ENCODE data around the gene ATF6B. TPM values are rescaled to one million over a fixed set of nuclear protein-coding genes. Genes with fewer than 3 reads are reported as not detected.

Gene ATF6B
- total and polyA plus RNA-seq, 2 of the 8 experiments (the other 6 are each of a cell fraction or from before 2014, with no cell fraction given) = 38.1 to 42.2 TPM

GRCh38 chr6:32176476-32177182 lies 48.6 kb upstream of the ATF6B start:
- H3K4me1 ChIP-seq (replicated peaks in 1 of 4; ENCODE audit: control insufficient read depth in 3 of 4, insufficient read depth in 4 of 4, low read length in 3 of 4) = peaks cover 5 to 21% (median 9%) of the 10 kb centered on the region in 4 experiments; a peak in 6 of 7 replicates
- H2AFZ ChIP-seq (ENCODE audit: low read length) = no peak overlapping the region
- ChIA-PET POLR2A (ENCODE audit: partially characterized antibody) (interaction anchor here (0.6 to 7.9 kb wide), 18 partner anchors 9 to 795 kb away, joined by 3 to 194 read pairs (median 6); partner anchors contain the start of genes ATF6B, EGFL8, FKBPL and GPSM3), CTCF (ENCODE audit: partially characterized antibody) (interaction anchor here (0.8 to 2.4 kb wide), 5 partner anchors 10 to 78 kb away, joined by 3 to 10 read pairs (median 3); no protein-coding TSS in a partner anchor)
- peak overlapping the region; percentile 97 for H3K18ac ChIP-seq (ENCODE audit: extremely low read depth, low read length)
- peaks cover 26% of the 10 kb centered on the region for H3K23me2 ChIP-seq (ENCODE audit: low read depth, low read length)
- peak overlapping the region; percentile 38; the same call in 1 of the 2 replicates for H2BK20ac ChIP-seq (ENCODE audit: low read length)
- H4K5ac ChIP-seq (ENCODE audit: insufficient read length, low read depth, low read length) = peak overlapping the region; percentile 79
- peaks cover 13 to 48% of the 10 kb centered on the region in 2 experiments for H3K79me2 ChIP-seq (ENCODE audit: control insufficient read depth in 1 of 2, insufficient read depth in 2 of 2, low read length in 2 of 2)
- peak overlapping the region; percentile 99 to 100 for H3K4me2 ChIP-seq (ENCODE audit: insufficient read depth in 1 of 2, low read depth in 2 of 2, low read length in 2 of 2)
- no peak overlapping the region for H4K8ac ChIP-seq (ENCODE audit: extremely low read depth, insufficient read depth, low read length)
- H2BK15ac ChIP-seq (ENCODE audit: low read length) = no peak overlapping the region
- H2AK5ac ChIP-seq (ENCODE audit: low read depth, low read length) = peak overlapping the region; percentile 91
- FAIRE-seq (no peak), DNase-seq (ENCODE audit: low read depth in 1 of 2, low spot score in 2 of 2) (peak in 1 of 2 experiments; percentile 46)
- H3K9me3 ChIP-seq (ENCODE audit: insufficient read depth in 2 of 2, low read depth in 1 of 2, low read length in 1 of 2) = no peaks in the 10 kb centered on the region
- 6 to 100% methylated on average over 1 to 5 of the region's 5 CpGs for WGBS, 2 experiments (ENCODE audit: extremely low coverage in 1 of 2, insufficient coverage in 1 of 2, insufficient read length in 1 of 2, insufficient replicate concordance in 2 of 2, low coverage in 1 of 2, low lambda C conversion rate in 2 of 2, missing lambda C conversion rate in 1 of 2)
- peak overlapping the region; percentile 54 to 96 (median 86) for H3K9ac ChIP-seq (replicated peaks in 1 of 4; ENCODE audit: extremely low read depth in 1 of 4, low read depth in 3 of 4, low read length in 3 of 4)
- peak overlapping the region; percentile 88 for H3K4ac ChIP-seq (replicated peaks; ENCODE audit: insufficient read length, low read depth, low read length)
- H3K23ac ChIP-seq (ENCODE audit: insufficient read length) = no peak overlapping the region
- peak overlapping the region; percentile 95 for H3K27ac ChIP-seq (ENCODE audit: low read depth, low read length)
- H2BK120ac ChIP-seq (replicated peaks; ENCODE audit: low read depth, low read length) = peak overlapping the region; percentile 8
- TF ChIP-seq SIX5 (IDR thresholded peaks at IDR 0.05; ENCODE audit: low read depth, low read length) = no peak
- no peak for TF ChIP-seq KDM4A (IDR thresholded peaks at IDR 0.05; ENCODE audit: low read depth, low read length, severe bottlenecking)
- TF ChIP-seq JUN (IDR thresholded peaks at IDR 0.05; ENCODE audit: low read depth, low read length) = no peak
- TF ChIP-seq CREB1 (IDR thresholded peaks at IDR 0.05) = no peak
- TF ChIP-seq FOSL1 (IDR thresholded peaks at IDR 0.05; ENCODE audit: insufficient read depth, low read depth, low read length) = no peak
- no peak for TF ChIP-seq POLR2AphosphoS5 (IDR thresholded peaks at IDR 0.05; ENCODE audit: low read depth, low read length)
- no peak for TF ChIP-seq ATF3 (IDR thresholded peaks at IDR 0.05; ENCODE audit: insufficient read depth, low read depth, low read length)
- no peak for TF ChIP-seq NRF1 (IDR thresholded peaks at IDR 0.05; ENCODE audit: low read depth, low read length)
- no peak for TF ChIP-seq CHD2 (IDR thresholded peaks at IDR 0.05; ENCODE audit: low read length)
- no peaks in the 10 kb centered on the region for H3K27me3 ChIP-seq (replicated peaks in 1 of 4; ENCODE audit: control insufficient read depth in 3 of 4, extremely low read depth in 1 of 4, insufficient read depth in 3 of 4, low read length in 3 of 4)
- H4K91ac ChIP-seq (replicated peaks; ENCODE audit: insufficient read length, low read length) = peak overlapping the region; percentile 73
- H3K36me3 ChIP-seq (ENCODE audit: control insufficient read depth in 2 of 4, insufficient read depth in 4 of 4, low read length in 3 of 4) = peaks cover 2 to 19% (median 9%) of the 10 kb centered on the region in 4 experiments; a peak in 7 of 8 replicates
- peak overlapping the region; percentile 97 for H2BK5ac ChIP-seq (ENCODE audit: low read depth, low read length)
- peak overlapping the region; percentile 91 to 99 (median 95) for H3K4me3 ChIP-seq (ENCODE audit: extremely low read depth in 1 of 4, insufficient read depth in 2 of 4, low read depth in 3 of 4, low read length in 4 of 4)
- no peak overlapping the region for H3K14ac ChIP-seq (ENCODE audit: insufficient read length)
- H2BK12ac ChIP-seq (ENCODE audit: low read depth, low read length) = peak overlapping the region; percentile 86; the same call in 1 of the 2 replicates
- H3K79me1 ChIP-seq (ENCODE audit: low read depth, low read length) = peaks cover 9% of the 10 kb centered on the region; the same call in 1 of the 2 replicates
- peaks cover 3 to 6% of the 10 kb centered on the region in 2 experiments for H4K20me1 ChIP-seq (replicated peaks in 1 of 2; ENCODE audit: control insufficient read depth in 1 of 2, insufficient read depth in 2 of 2, low read length in 2 of 2)
- H3K56ac ChIP-seq (replicated peaks; ENCODE audit: insufficient read length, low read depth, low read length) = peak overlapping the region; percentile 26

Measured in H1 (cell line).